SU-DHL-6 (cell line): ENCODE data around the gene SLC9A9.

Experiments used
- EZH2phosphoT487 ChIP-seq: fragments of 200-600 bp; sonication (generic), shearing (Covaris generic); conservative IDR thresholded peaks from 2 replicates; pipeline ENCODE4 v1.6.1; 2018; ENCODE audit warnings: mild to moderate bottlenecking, antibody characterized with exemption, low read length, moderate library complexity, mixed read lengths
- TF ChIP-seq, protein P1 (sequence below): fragments of 200-600 bp; sonication (generic); IDR thresholded peaks from one replicate; pipeline ENCODE4 v1.5.1; 2017; ENCODE audit warnings: antibody characterized with exemption, mild to moderate bottlenecking, low read length, moderate library complexity; ENCODE audit not compliant: insufficient read depth, poor library complexity, severe bottlenecking

DNA sequence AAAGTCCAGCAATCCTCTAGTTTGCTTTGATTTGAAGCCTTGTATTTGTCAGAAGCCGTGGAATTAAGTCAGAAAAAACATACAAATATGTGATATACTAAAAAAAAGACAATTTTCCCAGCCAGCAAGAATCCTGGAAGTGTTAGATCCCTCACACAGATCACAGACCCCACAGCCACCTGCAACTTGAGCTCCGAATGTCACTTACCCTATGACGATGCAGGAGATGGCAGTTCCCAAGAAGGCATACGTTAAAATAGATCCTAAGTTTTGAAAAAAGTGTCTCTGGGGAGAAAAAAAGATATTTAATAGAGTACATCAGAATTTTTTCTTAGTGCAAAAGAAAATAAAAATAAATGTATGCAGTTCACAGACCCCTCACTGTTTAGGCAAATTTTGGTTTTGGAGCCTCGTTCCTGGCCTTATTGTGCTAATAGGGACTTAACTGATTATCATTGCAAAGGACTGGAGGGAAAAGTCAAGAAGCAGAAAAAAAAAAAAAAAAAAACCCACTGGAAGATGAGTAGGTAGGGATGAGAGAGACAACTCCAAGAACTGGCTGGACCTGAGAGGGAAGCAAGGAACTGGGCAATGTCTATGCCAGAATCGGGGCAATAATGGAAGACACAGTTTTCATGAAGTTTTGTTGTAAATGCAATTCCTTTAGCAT is 53.3 kb downstream of the SLC9A9 start:
- TF ChIP-seq, protein P1, sequence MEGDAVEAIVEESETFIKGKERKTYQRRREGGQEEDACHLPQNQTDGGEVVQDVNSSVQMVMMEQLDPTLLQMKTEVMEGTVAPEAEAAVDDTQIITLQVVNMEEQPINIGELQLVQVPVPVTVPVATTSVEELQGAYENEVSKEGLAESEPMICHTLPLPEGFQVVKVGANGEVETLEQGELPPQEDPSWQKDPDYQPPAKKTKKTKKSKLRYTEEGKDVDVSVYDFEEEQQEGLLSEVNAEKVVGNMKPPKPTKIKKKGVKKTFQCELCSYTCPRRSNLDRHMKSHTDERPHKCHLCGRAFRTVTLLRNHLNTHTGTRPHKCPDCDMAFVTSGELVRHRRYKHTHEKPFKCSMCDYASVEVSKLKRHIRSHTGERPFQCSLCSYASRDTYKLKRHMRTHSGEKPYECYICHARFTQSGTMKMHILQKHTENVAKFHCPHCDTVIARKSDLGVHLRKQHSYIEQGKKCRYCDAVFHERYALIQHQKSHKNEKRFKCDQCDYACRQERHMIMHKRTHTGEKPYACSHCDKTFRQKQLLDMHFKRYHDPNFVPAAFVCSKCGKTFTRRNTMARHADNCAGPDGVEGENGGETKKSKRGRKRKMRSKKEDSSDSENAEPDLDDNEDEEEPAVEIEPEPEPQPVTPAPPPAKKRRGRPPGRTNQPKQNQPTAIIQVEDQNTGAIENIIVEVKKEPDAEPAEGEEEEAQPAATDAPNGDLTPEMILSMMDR, result no peak
- TF ChIP-seq EZH2phosphoT487, result no peak
